HEK293T (cell line): ENCODE measurements around the gene DDIT4.

ENCODE experiments used
- ARNT ChIP-seq: fragments of 450-650 bp; IDR thresholded peaks from 2 replicates; pipeline ENCODE4 v1.6.1; 2017; ENCODE audit warnings: mild to moderate bottlenecking
- BHLHE40 ChIP-seq: fragments of 450-650 bp; IDR thresholded peaks from 2 replicates; pipeline ENCODE4 v1.6.1; 2016; ENCODE audit warnings: mild to moderate bottlenecking, moderate library complexity, borderline replicate concordance
- CTBP1 ChIP-seq: fragments of 450-650 bp; IDR thresholded peaks from 2 replicates; pipeline ENCODE4 v1.6.1; 2016; ENCODE audit warnings: borderline replicate concordance
- ELF4 ChIP-seq: fragments of 450-650 bp; IDR thresholded peaks from 2 replicates; pipeline ENCODE4 v1.6.1; 2017; ENCODE audit warnings: antibody characterized with exemption
- FOXA1 ChIP-seq: fragments of 450-650 bp; IDR thresholded peaks from 2 replicates; pipeline ENCODE4 v1.6.1; 2016; ENCODE audit warnings: mild to moderate bottlenecking
- FOXK2 ChIP-seq: fragments of 450-650 bp; IDR thresholded peaks from 2 replicates; pipeline ENCODE4 v1.6.1; 2016; ENCODE audit warnings: mild to moderate bottlenecking
- FOXM1 ChIP-seq: fragments of 450-650 bp; IDR thresholded peaks from 2 replicates; pipeline ENCODE4 v1.6.1; 2017; ENCODE audit warnings: mild to moderate bottlenecking, borderline replicate concordance
- HDGF ChIP-seq: fragments of 450-650 bp; IDR thresholded peaks from 2 replicates; pipeline ENCODE4 v1.6.1; 2017; ENCODE audit warnings: antibody characterized with exemption, borderline replicate concordance
- L3MBTL2 ChIP-seq: fragments of 450-650 bp; conservative IDR thresholded peaks from 2 replicates; pipeline ENCODE4 v1.6.1; 2016; ENCODE audit warnings: mild to moderate bottlenecking
- NFRKB ChIP-seq: fragments of 450-650 bp; IDR thresholded peaks from 2 replicates; pipeline ENCODE4 v1.6.1; 2016; ENCODE audit warnings: mild to moderate bottlenecking, moderate library complexity
- SP1 ChIP-seq: fragments of 450-650 bp; IDR thresholded peaks from 2 replicates; pipeline ENCODE4 v1.6.1; 2017
- SUZ12 ChIP-seq: fragments of 450-650 bp; IDR thresholded peaks from 2 replicates; pipeline ENCODE4 v1.6.1; 2016; ENCODE audit warnings: mild to moderate bottlenecking
- TARDBP ChIP-seq: fragments of 450-650 bp; IDR thresholded peaks from 2 replicates; pipeline ENCODE4 v1.6.1; 2016
- TF ChIP-seq, protein P1 (sequence below): fragments of 450-650 bp; IDR thresholded peaks from 2 replicates; pipeline ENCODE4 v1.6.1; 2016

DNA sequence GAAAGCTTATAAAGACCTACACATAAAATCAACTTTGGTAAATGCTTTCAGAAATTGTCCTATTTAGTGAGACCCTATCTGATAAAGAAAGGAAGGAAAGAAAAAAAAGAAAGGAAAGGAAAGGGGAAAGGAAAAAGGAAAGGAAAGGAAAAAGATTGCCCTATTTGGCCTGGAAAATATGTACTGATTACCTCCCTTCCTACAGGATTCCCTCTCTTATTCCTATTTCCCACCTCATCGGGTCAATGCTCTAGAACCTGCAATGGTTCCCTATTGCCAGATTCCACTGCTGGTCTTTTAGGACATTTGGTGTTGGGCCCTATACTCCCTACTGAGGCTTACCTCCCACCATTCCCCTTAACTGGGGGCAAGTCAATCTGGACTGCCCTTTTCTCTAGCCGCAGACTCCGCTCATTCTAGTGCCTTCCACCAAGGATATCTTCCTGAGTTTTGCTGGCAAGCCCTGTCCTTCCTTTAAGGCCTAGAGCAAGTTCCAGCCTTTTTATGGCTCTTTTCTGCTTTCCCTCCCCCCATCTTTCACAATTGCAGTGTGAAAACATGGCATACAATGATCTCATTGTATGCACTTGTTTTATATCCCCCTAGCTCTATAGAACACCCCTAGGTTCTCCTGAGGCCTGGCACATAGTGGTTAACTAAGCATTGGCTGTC, 4.4 kb downstream of the DDIT4 start:
- TF ChIP-seq BHLHE40 (no peak), FOXM1 (no peak), SUZ12 (no peak), NFRKB (no peak), TARDBP (no peak), L3MBTL2 (no peak), FOXA1 (no peak), SP1 (no peak), CTBP1 (no peak), HDGF (no peak), FOXK2 (no peak), ARNT (no peak), ELF4 (no peak)
- TF ChIP-seq, protein P1, sequence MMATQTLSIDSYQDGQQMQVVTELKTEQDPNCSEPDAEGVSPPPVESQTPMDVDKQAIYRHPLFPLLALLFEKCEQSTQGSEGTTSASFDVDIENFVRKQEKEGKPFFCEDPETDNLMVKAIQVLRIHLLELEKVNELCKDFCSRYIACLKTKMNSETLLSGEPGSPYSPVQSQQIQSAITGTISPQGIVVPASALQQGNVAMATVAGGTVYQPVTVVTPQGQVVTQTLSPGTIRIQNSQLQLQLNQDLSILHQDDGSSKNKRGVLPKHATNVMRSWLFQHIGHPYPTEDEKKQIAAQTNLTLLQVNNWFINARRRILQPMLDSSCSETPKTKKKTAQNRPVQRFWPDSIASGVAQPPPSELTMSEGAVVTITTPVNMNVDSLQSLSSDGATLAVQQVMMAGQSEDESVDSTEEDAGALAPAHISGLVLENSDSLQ, result no peak
